Activated naive CD4-positive, alpha-beta T cell treated with anti-CD3 and anti-CD28 coated beads, Interleukin-2, amount 10 ng/mL, durations not matched to agents 7 days and 5 days (primary cell): ENCODE data around the gene FANCI.
A peak's percentile ranks its signal among the peaks of the same experiment; 100 is the strongest.

ENCODE experiments used
- CTCF ChIA-PET: fragments of 350-600 bp; sonication (Branson Sonifier 250); formaldehyde crosslinking; loops from one replicate; lab custom pipeline; 2021; ENCODE audit warnings: antibody characterized with exemption; lab: Charles Lee
- DNase-seq: peaks from one replicate; pipeline ENCODE4 v3.0.0-alpha.2; 2020
- H3K27ac Mint-ChIP-seq: one replicate; pipeline ENCODE4 v1.8.0; 2021; ENCODE audit warnings: mild to moderate bottlenecking, moderate library complexity, mixed read lengths
- H3K27me3 Mint-ChIP-seq: one replicate; pipeline ENCODE4 v1.8.0; 2021; ENCODE audit warnings: mild to moderate bottlenecking, mixed read lengths
- H3K36me3 Mint-ChIP-seq: one replicate; pipeline ENCODE4 v1.8.0; 2021; ENCODE audit warnings: mixed read lengths
- H3K4me1 Mint-ChIP-seq: one replicate; pipeline ENCODE4 v1.8.0; 2021; ENCODE audit warnings: mixed read lengths
- H3K4me3 Mint-ChIP-seq: one replicate; pipeline ENCODE4 v1.8.0; 2021; ENCODE audit warnings: mild to moderate bottlenecking, moderate library complexity, mixed read lengths
- H3K9me3 Mint-ChIP-seq: one replicate; pipeline ENCODE4 v1.8.0; 2021; ENCODE audit warnings: mixed read lengths

The FANCI gene

DNA sequence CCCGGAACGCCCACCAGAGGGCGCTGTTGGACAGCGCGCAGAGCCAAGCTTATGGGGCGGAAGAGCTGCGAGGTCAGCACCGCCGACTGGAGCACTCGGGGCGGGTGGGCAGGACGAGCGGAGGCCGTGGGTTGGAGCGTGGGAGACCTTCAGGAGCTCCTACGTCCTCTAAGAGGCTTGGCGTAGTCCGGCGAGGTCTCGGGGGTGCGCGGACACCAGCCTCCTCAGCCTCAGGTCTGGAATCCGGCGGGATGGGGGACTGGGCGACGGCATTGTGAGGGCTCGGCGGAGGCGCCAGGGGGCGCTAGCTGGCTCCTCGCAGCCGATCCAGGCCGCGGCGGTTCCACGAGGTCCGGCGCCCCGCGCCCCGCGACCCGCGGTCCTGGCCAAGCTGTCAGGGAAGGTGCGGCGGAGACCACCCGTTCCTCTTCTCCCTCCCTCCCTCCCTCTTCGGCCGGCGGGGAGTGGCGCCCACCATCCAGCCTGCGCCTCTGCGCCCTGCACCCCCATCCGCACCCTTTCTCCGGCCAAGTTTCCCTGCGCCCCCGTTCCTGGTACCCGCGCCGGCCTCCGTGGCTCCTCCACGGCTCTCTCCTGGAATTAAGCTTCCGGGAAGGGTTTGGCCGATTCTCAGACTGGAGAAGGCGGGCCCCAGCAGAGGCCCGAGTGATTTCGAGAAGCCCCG is 115.1 kb downstream of the FANCI start:
- DNase-seq, result peak; percentile 85
- no peaks in the 10 kb centered on the region for H3K9me3 Mint-ChIP-seq
- H3K4me1 Mint-ChIP-seq, result peaks cover 5% of the 10 kb centered on the region
- CTCF ChIA-PET, result interaction anchor here (0.7 to 6.1 kb wide), 36 partner anchors 8 to 152 kb away, joined by 3 to 71 read pairs (median 7); no protein-coding TSS in a partner anchor
- H3K36me3 Mint-ChIP-seq, result no peaks in the 10 kb centered on the region
- no peak overlapping the region for H3K27ac Mint-ChIP-seq
- H3K4me3 Mint-ChIP-seq, result peak overlapping the region; percentile 76
- peaks cover 100% of the 10 kb centered on the region for H3K27me3 Mint-ChIP-seq

DNA sequence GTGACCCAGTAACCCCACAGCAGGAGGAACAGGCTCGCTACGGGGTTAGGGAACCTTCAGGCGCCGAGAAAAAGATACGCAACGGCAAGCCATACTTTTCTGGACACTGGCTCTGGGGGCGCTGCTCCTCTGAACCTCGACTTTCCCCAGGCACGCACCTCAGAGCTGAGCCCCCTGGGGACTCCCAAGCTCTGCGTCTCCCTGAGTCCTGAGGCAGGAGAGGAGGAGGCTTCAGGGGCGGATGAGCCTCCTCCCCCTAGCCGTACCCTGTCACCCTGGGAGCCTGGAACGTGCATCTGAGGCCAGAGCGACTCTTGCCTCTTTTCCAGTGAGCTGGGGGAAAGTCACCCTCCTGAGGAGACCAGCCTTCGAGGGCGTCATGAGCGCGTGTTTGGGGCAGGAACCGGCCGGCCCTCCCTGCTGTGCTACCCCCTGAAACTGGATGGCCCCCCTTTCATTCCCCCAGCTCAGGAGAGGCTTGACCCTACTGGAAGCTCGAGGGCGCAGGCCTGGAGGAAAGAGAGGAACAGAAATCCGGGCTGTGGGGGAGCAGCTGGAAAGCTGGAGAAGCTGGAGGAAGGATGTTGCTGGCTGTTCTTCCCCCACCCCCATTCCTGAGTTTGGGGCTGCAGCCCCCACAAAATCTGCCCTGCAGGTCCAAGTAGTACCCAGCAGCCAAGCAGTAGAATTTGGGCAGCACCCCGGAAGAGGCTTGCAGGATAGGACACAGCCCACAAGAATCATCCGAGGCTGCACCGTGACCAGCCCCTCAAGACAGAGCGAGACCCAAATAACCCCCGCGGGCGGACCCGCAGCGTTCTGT is 115.9 kb downstream of the FANCI start:
- Mint-ChIP-seq H3K9me3 (no peaks in the 10 kb centered on the region), H3K27ac (peak overlapping the region; percentile 64), H3K4me3 (peak overlapping the region; percentile 10), H3K27me3 (peaks cover 100% of the 10 kb centered on the region), H3K4me1 (peaks cover 5% of the 10 kb centered on the region), H3K36me3 (no peaks in the 10 kb centered on the region)
- CTCF ChIA-PET, result interaction anchor here (1.1 to 6.1 kb wide), 28 partner anchors 9 to 153 kb away, joined by 3 to 71 read pairs (median 8); no protein-coding TSS in a partner anchor
- DNase-seq, result no peak

DNA sequence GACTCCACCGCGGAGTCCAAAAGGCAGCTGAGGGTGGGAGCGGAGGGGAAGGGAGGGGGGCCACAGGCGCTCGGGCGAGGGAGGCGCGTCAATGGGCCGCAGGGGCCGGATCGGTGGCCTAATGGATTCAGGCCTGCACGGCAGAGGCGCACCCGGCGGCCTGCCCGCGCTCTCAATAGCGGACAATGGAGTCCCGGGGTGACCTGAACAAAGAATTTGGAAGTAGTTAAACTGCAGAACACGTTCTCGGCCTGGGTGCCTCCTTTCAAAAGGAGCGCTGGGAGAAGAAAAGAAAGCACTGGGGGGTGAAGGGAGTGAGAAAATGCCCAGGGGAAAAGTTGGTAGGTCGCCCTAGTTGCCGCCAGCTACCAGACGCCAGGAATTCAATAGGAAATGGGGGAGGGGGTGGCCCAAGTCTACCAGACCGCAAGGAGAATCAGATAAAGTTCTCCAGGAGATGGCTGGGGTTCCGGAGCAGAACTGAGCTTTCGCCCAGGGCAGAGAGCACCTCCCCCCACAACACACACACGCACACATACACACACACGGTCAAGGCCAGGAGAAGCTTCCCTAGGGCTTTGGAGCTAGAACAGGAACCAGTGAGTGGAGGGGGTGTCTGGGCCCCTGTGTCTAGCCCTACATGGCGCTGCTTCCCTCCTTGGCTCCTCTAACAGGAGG is 116.7 kb downstream of the FANCI start:
- CTCF ChIA-PET, result interaction anchor here (1.2 to 6.1 kb wide), 13 partner anchors 9 to 123 kb away, joined by 3 to 71 read pairs (median 19); no protein-coding TSS in a partner anchor
- peaks cover 100% of the 10 kb centered on the region for H3K27me3 Mint-ChIP-seq
- no peak for DNase-seq
- no peaks in the 10 kb centered on the region for H3K36me3 Mint-ChIP-seq
- peaks cover 5% of the 10 kb centered on the region for H3K4me1 Mint-ChIP-seq
- H3K27ac Mint-ChIP-seq, result no peak overlapping the region
- no peak overlapping the region for H3K4me3 Mint-ChIP-seq
- H3K9me3 Mint-ChIP-seq, result no peaks in the 10 kb centered on the region

DNA sequence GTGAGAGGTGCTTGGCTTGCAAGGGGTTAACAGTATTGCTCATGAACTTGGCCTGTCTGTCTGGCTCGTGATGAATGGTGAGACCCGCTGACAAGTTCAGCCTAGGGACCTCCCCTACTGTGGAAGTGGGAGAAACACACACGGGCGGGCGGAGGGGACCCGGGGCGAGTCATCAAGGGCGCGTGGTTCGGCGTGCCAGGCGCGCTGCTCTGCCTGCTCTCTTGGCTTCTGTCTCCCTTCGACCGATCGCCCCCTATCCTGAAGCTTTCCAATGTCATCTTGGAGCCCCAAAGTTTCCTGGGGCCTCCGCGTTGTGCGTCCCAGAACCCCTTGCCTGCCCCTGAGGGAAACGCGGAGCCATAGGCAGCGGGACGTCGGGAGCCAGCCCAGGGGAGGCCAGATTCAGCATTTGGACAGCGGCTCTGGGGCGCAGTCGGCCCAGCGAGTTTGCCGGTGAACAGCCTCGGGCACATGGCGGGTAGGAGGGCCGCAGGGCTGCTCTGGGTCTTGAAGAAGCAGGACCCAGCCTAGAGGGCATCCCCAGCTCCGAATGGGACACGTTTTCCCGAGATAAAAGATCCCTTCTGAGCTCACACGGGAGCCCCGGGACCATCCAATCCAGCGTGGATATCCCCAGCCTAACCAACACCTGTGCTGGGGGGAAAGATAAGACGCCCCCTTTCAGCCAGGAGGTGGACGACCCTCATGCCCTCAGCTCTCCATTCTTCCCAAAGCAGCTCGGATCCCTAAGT is 117.8 kb downstream of the FANCI start:
- H3K4me3 Mint-ChIP-seq, result no peak overlapping the region
- H3K27ac Mint-ChIP-seq, result peak overlapping the region; percentile 71
- peaks cover 100% of the 10 kb centered on the region for H3K27me3 Mint-ChIP-seq
- DNase-seq, result peak; percentile 76
- H3K36me3 Mint-ChIP-seq, result peaks cover 2% of the 10 kb centered on the region
- CTCF ChIA-PET, result interaction anchor here (0.9 to 6.1 kb wide), 2 partner anchors 41 to 68 kb away, joined by 3 to 51 read pairs; no protein-coding TSS in a partner anchor
- peaks cover 7% of the 10 kb centered on the region for H3K4me1 Mint-ChIP-seq
- no peaks in the 10 kb centered on the region for H3K9me3 Mint-ChIP-seq

DNA sequence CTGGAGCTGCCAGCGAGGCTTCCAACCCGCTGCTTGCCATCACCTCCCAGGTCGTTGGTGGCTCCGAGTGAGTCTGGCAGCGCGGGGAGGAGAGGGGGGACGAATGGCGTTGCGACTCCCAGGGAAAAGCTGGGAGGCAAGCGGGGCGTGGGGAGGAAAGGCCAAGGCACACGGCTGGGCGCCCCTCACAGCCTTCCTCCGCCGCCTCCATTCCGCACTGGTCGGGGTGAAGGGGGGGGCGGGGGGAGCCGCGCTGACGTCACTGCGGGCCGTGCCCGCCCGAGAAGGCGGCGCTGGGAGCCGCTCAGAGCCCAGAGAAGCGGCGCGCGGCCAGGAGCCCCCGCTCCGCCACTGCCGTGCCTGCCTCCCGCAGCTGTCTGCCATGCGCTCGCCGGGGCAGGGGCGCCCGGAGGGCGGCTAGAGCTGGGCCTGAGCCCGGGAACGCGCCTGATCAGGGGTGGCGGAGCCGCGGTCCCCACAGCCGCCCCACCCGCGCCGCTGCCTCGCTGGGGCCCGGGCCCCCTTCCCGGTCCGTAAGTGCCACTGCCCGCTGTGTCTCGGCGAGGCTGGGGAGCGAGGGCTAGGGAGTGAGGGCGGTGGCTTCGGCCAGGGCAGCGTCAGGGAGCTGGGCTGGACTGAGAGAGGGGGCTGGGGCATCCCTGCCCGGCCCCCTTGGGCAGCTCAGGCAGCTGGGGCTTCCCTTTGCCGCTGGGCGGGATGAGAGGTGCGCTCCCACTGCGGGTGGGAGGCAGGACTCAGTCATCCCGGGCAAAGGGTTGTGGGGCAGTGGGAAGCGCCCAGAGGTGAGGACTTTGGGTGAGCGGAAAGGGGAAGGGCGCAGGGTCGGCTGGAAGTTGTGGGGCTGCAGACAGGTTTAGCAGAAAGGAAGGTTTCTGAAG is 118.7 kb downstream of the FANCI start:
- no peak overlapping the region for H3K27ac Mint-ChIP-seq
- peaks cover 100% of the 10 kb centered on the region for H3K27me3 Mint-ChIP-seq
- peaks cover 11% of the 10 kb centered on the region for H3K4me1 Mint-ChIP-seq
- no peak for DNase-seq
- no peaks in the 10 kb centered on the region for H3K9me3 Mint-ChIP-seq
- CTCF ChIA-PET, result interaction anchor here (0.9 to 6.1 kb wide), 2 partner anchors 40 to 68 kb away, joined by 3 to 51 read pairs; no protein-coding TSS in a partner anchor
- peaks cover 3% of the 10 kb centered on the region for H3K36me3 Mint-ChIP-seq
- no peak overlapping the region for H3K4me3 Mint-ChIP-seq

DNA sequence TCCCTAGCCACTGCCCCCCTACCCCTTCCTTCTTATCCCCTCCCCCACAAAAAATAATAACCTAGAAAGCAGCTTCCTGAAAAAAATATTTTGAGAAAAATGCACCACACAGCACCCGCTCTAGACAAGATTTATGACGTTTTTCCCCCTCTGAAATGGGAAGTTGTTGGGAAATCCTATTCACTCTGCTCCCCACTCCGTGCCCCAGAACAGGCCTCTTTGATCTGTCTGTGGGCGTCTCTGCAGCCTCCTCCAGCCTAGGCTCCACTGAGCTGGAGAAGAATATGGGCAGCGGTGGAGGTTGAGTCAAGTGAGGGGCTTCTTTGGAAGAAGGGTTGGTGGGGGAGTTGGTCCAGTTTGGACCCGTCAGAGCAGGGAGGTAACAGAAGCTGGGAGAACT is 119.4 kb downstream of the FANCI start:
- H3K27me3 Mint-ChIP-seq, result peaks cover 100% of the 10 kb centered on the region
- no peak overlapping the region for H3K27ac Mint-ChIP-seq
- DNase-seq, result no peak
- no peaks in the 10 kb centered on the region for H3K9me3 Mint-ChIP-seq
- H3K4me1 Mint-ChIP-seq, result peaks cover 11% of the 10 kb centered on the region
- peaks cover 3% of the 10 kb centered on the region for H3K36me3 Mint-ChIP-seq
- CTCF ChIA-PET, result no interaction called here
- no peak overlapping the region for H3K4me3 Mint-ChIP-seq

DNA sequence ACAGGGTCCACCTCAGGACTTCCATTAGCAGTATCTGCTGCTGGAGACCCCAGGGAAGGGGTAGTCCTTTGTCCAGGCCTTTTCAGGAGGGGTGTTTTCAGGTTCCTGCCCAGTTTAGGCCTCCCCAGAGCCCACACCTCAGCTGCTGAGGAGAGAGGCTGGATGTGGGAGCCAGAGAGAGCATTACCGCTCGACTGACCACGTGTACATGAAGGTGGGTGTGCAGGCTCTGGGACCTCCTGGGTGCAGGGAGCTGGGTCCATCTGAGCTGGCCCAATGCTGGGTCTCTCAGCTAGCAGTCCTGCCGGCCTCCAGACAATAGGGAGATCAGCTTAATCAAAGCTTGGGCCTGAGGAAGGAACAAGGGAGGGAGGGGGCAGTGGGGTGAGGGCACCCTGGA is 120.0 kb downstream of the FANCI start:
- DNase-seq, result no peak
- no peaks in the 10 kb centered on the region for H3K9me3 Mint-ChIP-seq
- H3K4me3 Mint-ChIP-seq, result no peak overlapping the region
- no peak overlapping the region for H3K27ac Mint-ChIP-seq
- peaks cover 3% of the 10 kb centered on the region for H3K36me3 Mint-ChIP-seq
- CTCF ChIA-PET, result no interaction called here
- H3K27me3 Mint-ChIP-seq, result peaks cover 100% of the 10 kb centered on the region
- H3K4me1 Mint-ChIP-seq, result peaks cover 9% of the 10 kb centered on the region

DNA sequence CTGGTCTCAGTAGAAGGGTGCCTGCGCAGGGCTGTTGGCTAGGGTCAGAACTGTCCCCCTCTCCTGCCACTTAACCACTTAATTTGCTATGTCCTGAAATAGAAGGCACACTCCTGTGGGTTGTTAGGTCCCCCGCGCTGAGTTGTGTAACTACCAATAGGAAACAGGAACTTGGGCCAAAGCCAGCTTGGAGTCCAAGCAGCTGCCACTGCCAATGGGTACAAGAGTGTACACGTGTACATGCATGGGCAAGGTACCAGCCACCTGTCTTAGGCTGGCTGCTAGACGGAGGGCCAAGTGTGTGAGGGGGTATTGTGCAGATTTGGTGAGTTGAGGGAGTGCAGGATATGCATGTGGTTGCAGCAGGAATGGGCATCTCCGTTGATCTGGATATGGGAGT is 120.6 kb downstream of the FANCI start:
- H3K4me3 Mint-ChIP-seq, result no peak overlapping the region
- DNase-seq, result no peak
- H3K9me3 Mint-ChIP-seq, result no peaks in the 10 kb centered on the region
- peaks cover 9% of the 10 kb centered on the region for H3K4me1 Mint-ChIP-seq
- H3K27ac Mint-ChIP-seq, result no peak overlapping the region
- peaks cover 3% of the 10 kb centered on the region for H3K36me3 Mint-ChIP-seq
- peaks cover 100% of the 10 kb centered on the region for H3K27me3 Mint-ChIP-seq
- CTCF ChIA-PET, result interaction anchor here (0.6 to 0.9 kb wide), 2 partner anchors 54 to 197 kb away, joined by 3 read pairs; no protein-coding TSS in a partner anchor

DNA sequence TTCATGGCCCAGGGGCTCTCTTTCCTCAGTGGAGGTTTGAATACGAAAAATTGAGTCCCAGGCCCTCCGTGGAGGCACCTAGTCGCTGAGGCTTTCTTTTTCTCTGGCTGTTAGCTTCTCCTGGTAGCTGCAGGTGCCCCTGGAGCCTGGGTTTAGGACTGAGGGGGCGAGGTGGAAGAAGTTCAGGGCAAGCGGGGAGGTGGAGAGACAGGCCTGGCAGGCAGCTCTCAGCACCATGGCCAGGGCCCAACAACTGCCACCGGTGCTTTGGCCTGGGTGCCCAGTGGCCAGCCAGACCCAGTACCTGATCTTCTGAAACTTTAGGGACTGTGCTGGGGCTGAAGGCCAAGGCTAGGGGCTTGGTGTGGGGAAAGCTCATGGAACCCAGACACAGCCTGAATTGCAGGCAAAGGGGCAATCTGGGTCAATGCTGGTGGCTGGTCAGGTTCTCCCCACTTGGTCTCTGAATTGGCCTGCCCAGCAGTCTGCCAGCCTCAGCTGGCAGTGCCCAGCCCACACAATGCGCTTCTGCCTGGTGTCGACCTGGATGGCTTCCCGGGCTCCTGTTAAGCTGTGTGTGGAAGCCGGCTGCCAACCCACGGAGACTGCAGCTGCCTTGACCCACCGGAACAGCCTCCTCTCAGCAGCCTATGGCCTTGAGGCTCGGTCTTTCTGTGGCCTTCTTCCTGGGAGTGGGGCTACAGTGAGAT is 121.1 kb downstream of the FANCI start:
- no peak overlapping the region for H3K27ac Mint-ChIP-seq
- CTCF ChIA-PET, result interaction anchor here (0.6 to 1.0 kb wide), 3 partner anchors 36 to 197 kb away, joined by 3 read pairs; no protein-coding TSS in a partner anchor
- H3K27me3 Mint-ChIP-seq, result peaks cover 100% of the 10 kb centered on the region
- peaks cover 3% of the 10 kb centered on the region for H3K36me3 Mint-ChIP-seq
- no peak for DNase-seq
- no peak overlapping the region for H3K4me3 Mint-ChIP-seq
- H3K9me3 Mint-ChIP-seq, result no peaks in the 10 kb centered on the region
- H3K4me1 Mint-ChIP-seq, result peaks cover 9% of the 10 kb centered on the region

DNA sequence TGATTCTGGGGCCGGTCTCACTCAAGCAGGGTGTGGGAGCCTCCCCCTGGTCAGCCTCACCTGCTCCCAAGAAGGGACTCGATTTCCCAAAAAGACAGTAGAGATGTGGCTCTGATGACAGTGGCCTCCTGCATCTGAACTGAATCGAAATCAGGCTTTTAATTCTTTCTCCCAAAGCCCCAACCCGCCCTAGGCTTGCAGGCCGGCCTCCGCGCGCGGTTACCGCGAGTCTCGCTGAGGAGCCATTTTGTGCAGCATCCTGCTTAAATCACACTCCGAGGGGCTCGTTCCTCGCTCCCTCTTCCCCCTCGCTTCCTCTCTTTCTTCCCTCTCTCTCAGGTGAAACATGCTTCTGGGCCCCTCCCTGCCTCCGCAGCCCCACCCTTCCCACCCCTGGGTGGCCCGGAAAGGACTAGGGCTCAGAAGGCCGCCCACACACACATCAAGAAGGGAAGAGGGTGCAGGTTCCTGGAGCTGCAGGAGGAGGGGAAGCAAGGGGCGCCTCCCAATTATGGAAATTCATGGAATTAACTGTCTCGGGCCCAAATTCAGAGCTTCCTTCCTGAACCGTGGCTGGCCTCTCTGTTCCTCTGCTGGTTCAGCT is 121.8 kb downstream of the FANCI start:
- Mint-ChIP-seq H3K27me3 (peaks cover 100% of the 10 kb centered on the region), H3K27ac (no peak overlapping the region), H3K9me3 (no peaks in the 10 kb centered on the region), H3K36me3 (peaks cover 3% of the 10 kb centered on the region), H3K4me1 (peaks cover 11% of the 10 kb centered on the region), H3K4me3 (no peak overlapping the region)
- no peak for DNase-seq
- CTCF ChIA-PET, result interaction anchor here (0.9 to 1.0 kb wide), 2 partner anchors 35 to 50 kb away, joined by 3 to 4 read pairs; no protein-coding TSS in a partner anchor
